Measurements from ENCODE around the gene TMEM144. TPM values are rescaled to one million over a fixed set of nuclear protein-coding genes. Genes with fewer than 3 reads are reported as not detected.
"Not testable (repeated sequence)": the region's sequence is repeated elsewhere in the genome, so short reads cannot be mapped to it uniquely, and the experiment has no call there.

Gene TMEM144
- total RNA-seq, 1 donor = 8.0 TPM

GRCh38 chr4:158274636-158275035 is 64.3 kb downstream of the TMEM144 start:
- Histone ChIP-seq H3K36me3 (ENCODE audit: insufficient read depth, low read length) (no peaks in the 10 kb centered on the region), H3K27me3 (ENCODE audit: insufficient read depth, low read length) (no peaks in the 10 kb centered on the region), H4K20me1 (ENCODE audit: insufficient read depth, low read length) (no peaks in the 10 kb centered on the region), H3K4me1 (ENCODE audit: insufficient read depth, low read length) (no peaks in the 10 kb centered on the region), H3K4me3 (ENCODE audit: insufficient read depth, low read length) (no peak overlapping the region), H3K27ac (ENCODE audit: low read depth, low read length) (no peak overlapping the region), H3K9me3 (ENCODE audit: low read depth, low read length) (no peaks in the 10 kb centered on the region), H3K79me2 (ENCODE audit: insufficient read depth, low read length) (no peaks in the 10 kb centered on the region), H3K4me2 (ENCODE audit: insufficient read depth, low read length) (no peak overlapping the region), H2AFZ (ENCODE audit: low read length) (no peak overlapping the region)
- TF ChIP-seq CTCF (IDR thresholded peaks at IDR 0.05; ENCODE audit: extremely low read depth, low read depth, low read length) = no peak
- no peak for DNase-seq (ENCODE audit: insufficient read length, low spot score, missing footprints)

- H3K4me2 ChIP-seq (ENCODE audit: insufficient read depth, low read length) = no peak overlapping the region
- H3K27me3 ChIP-seq (ENCODE audit: insufficient read depth, low read length) = no peaks in the 10 kb centered on the region
- no peak for DNase-seq (ENCODE audit: insufficient read length, low spot score, missing footprints)
- no peaks in the 10 kb centered on the region for H3K9me3 ChIP-seq (ENCODE audit: low read depth, low read length)
- H4K20me1 ChIP-seq (ENCODE audit: insufficient read depth, low read length) = no peaks in the 10 kb centered on the region
- no peak overlapping the region for H3K4me3 ChIP-seq (ENCODE audit: insufficient read depth, low read length)
- no peaks in the 10 kb centered on the region for H3K36me3 ChIP-seq (ENCODE audit: insufficient read depth, low read length)
- no peak overlapping the region for H2AFZ ChIP-seq (ENCODE audit: low read length)
- no peak for TF ChIP-seq CTCF (IDR thresholded peaks at IDR 0.05; ENCODE audit: extremely low read depth, low read depth, low read length)
- no peaks in the 10 kb centered on the region for H3K4me1 ChIP-seq (ENCODE audit: insufficient read depth, low read length)
- H3K27ac ChIP-seq (ENCODE audit: low read depth, low read length) = no peak overlapping the region
- H3K79me2 ChIP-seq (ENCODE audit: insufficient read depth, low read length) = no peaks in the 10 kb centered on the region
Observed at GRCh38 chr4:158277558-158277957, 67.3 kb downstream of the TMEM144 start.

GRCh38 chr4:158279052-158279451 is 68.8 kb downstream of the TMEM144 start:
- H3K4me2 ChIP-seq (ENCODE audit: insufficient read depth, low read length); H3K4me1 ChIP-seq (ENCODE audit: insufficient read depth, low read length); H4K20me1 ChIP-seq (ENCODE audit: insufficient read depth, low read length); H3K4me3 ChIP-seq (ENCODE audit: insufficient read depth, low read length); H3K27me3 ChIP-seq (ENCODE audit: insufficient read depth, low read length); DNase-seq (ENCODE audit: insufficient read length, low spot score, missing footprints); H3K79me2 ChIP-seq (ENCODE audit: insufficient read depth, low read length); H3K27ac ChIP-seq (ENCODE audit: low read depth, low read length); H3K36me3 ChIP-seq (ENCODE audit: insufficient read depth, low read length); H3K9me3 ChIP-seq (ENCODE audit: low read depth, low read length): not testable (repeated sequence)
- peak overlapping the region; percentile 47 for H2AFZ ChIP-seq (ENCODE audit: low read length)

DNA sequence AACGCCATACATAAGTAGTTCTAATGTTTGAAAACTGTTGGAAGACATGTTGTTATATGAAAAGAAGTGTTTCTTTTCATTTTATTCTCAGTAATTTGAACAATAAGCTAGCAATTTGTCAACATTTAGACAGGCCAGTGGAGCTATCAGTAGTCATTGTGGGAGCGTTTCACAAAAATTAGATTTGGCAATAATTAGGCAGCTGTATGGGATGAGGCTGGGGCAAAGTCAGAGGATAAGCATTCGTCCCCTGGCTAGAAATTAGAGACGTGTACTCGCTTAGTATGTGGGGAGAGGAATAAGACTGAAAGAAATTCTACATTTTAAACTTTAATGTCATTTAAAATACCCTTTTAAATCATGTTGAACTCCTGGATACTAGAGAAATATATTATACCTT is 70.6 kb downstream of the TMEM144 start:
- H2AFZ ChIP-seq (ENCODE audit: low read length) = no peak overlapping the region
- H3K9me3 ChIP-seq (ENCODE audit: low read depth, low read length) = no peaks in the 10 kb centered on the region
- no peaks in the 10 kb centered on the region for H3K79me2 ChIP-seq (ENCODE audit: insufficient read depth, low read length)
- H3K27me3 ChIP-seq (ENCODE audit: insufficient read depth, low read length) = no peaks in the 10 kb centered on the region
- H3K4me1 ChIP-seq (ENCODE audit: insufficient read depth, low read length) = no peaks in the 10 kb centered on the region
- no peak overlapping the region for H3K4me2 ChIP-seq (ENCODE audit: insufficient read depth, low read length)
- H3K27ac ChIP-seq (ENCODE audit: low read depth, low read length) = no peak overlapping the region
- H3K4me3 ChIP-seq (ENCODE audit: insufficient read depth, low read length) = no peak overlapping the region
- DNase-seq (ENCODE audit: insufficient read length, low spot score, missing footprints) = no peak
- no peaks in the 10 kb centered on the region for H4K20me1 ChIP-seq (ENCODE audit: insufficient read depth, low read length)
- no peak for TF ChIP-seq CTCF (IDR thresholded peaks at IDR 0.05; ENCODE audit: extremely low read depth, low read depth, low read length)
- no peaks in the 10 kb centered on the region for H3K36me3 ChIP-seq (ENCODE audit: insufficient read depth, low read length)

All from osteoblast (primary cell).